GM12878 (cell line): Measurements from ENCODE around the gene GFOD2. TPM values are rescaled to one million over a fixed set of nuclear protein-coding genes. Genes with fewer than 3 reads are reported as not detected.

Source experiments
- ATAC-seq: fragments of 200-7000 bp; cut with Tn5 transposase; 3 replicates; pipeline ENCODE4 v1.9.1; 2020; ENCODE audit warnings: mild to moderate bottlenecking, moderate library complexity
- BruUV-seq: library from RNA; stranded (reverse); fragments of 400-500 nt; replicated peaks from 2 replicates; lab custom pipeline; 2021; lab: Mats Ljungman, UMichigan
- CTCF ChIA-PET: fragments of 300-600 bp; sonication (Branson Sonifier 250); formaldehyde crosslinking; extraction: SDS; loops from one replicate; lab custom pipeline; 2021; ENCODE audit warnings: inconsistent platforms; lab: Yijun Ruan, JAX
- POLR2A ChIA-PET: fragments of 350-600 bp; formaldehyde crosslinking; extraction: SDS; loops from one replicate; lab custom pipeline; 2021; ENCODE audit warnings: inconsistent platforms; lab: Charles Lee
- RAD21 ChIA-PET: fragments of 300-600 bp; sonication (Branson Sonifier 250); formaldehyde crosslinking; loops from one replicate; lab custom pipeline; 2023; ENCODE audit warnings: antibody characterized with exemption; ENCODE audit not compliant: unreplicated experiment; lab: Charles Lee
- SMC1A ChIA-PET: fragments of 300-600 bp; sonication (Branson Sonifier 250); formaldehyde crosslinking; loops from one replicate; lab custom pipeline; 2023; ENCODE audit not compliant: unreplicated experiment, uncharacterized antibody; lab: Charles Lee
- DNase-seq: peaks from one replicate; pipeline ENCODE4 v3.0.0-alpha.2; 2011; ENCODE audit warnings: low read depth, low spot score
- FAIRE-seq: peaks from 3 replicates; lab custom pipeline; 2011; peaks lifted over from hg19 to GRCh38; lab: Jason Lieb, UNC
- H2AFZ ChIP-seq: 2 replicates; pipeline ENCODE4 v1.6.0; 2011; ENCODE audit warnings: low read depth, low read length, control low read depth; ENCODE audit not compliant: control insufficient read depth
- H3K27ac ChIP-seq: 2 replicates; pipeline ENCODE4 v1.5.1; 2011; ENCODE audit warnings: control low read depth; ENCODE audit not compliant: control insufficient read depth, insufficient read depth
- H3K27me3 ChIP-seq, 2 experiments: replicated peaks in 1 of 2; 2 replicates each; pipeline versions ENCODE4 v1.6.0 to v1.6.1; 2011; ENCODE audit warnings: low read length in 1 of 2; ENCODE audit not compliant: control insufficient read depth in 2 of 2, insufficient read depth in 2 of 2
- H3K36me3 ChIP-seq, 2 experiments: 2 replicates each; pipeline ENCODE4 v1.5.1; 2011; ENCODE audit warnings: low read length in 1 of 2; ENCODE audit not compliant: control insufficient read depth in 2 of 2, insufficient read depth in 2 of 2
- H3K4me1 ChIP-seq: 2 replicates; pipeline ENCODE4 v1.6.1; 2011; ENCODE audit warnings: mild to moderate bottlenecking, low read length, moderate library complexity, mixed read lengths; ENCODE audit not compliant: control insufficient read depth, insufficient read depth
- H3K4me2 ChIP-seq: 2 replicates; pipeline ENCODE4 v1.6.0; 2011; ENCODE audit warnings: control low read depth; ENCODE audit not compliant: control insufficient read depth, insufficient read depth
- H3K4me3 ChIP-seq: fragments of 200-600 bp; sonication (generic); 2 replicates; pipeline ENCODE4 v1.5.1; 2016
- H3K79me2 ChIP-seq: 2 replicates; pipeline ENCODE4 v1.6.0; 2011; ENCODE audit warnings: low read length; ENCODE audit not compliant: control insufficient read depth, insufficient read depth
- H3K9ac ChIP-seq: 2 replicates; pipeline ENCODE4 v1.8.0; 2011; ENCODE audit warnings: low read length, control low read depth, mixed read lengths; ENCODE audit not compliant: control insufficient read depth, insufficient read depth
- H3K9me3 ChIP-seq: replicated peaks from 3 replicates; pipeline ENCODE4 v1.5.1; 2011; ENCODE audit warnings: mild to moderate bottlenecking, low read length; ENCODE audit not compliant: control insufficient read depth, insufficient read depth
- H4K20me1 ChIP-seq: 2 replicates; pipeline ENCODE4 v1.6.0; 2011; ENCODE audit not compliant: control insufficient read depth, insufficient read depth
- NFYB ChIP-seq: IDR thresholded peaks from 2 replicates; pipeline ENCODE4 v1.6.1; 2011; ENCODE audit warnings: low read depth, mild to moderate bottlenecking, low read length, improper control_type of control experiment, moderate library complexity; ENCODE audit not compliant: insufficient read depth
- WGBS: methylation state at CpG from one replicate; pipeline ENCODE4 v1.1.6; 2016; ENCODE audit warnings: low lambda C conversion rate; ENCODE audit not compliant: insufficient replicate concordance, insufficient coverage; ENCODE audit errors: missing lambda C conversion rate; 5-methylcytosine and 5-hydroxymethylcytosine counted together
- in situ Hi-C: fragments of 300-500 bp; cut with MboI; formaldehyde crosslinking; loops from 9 replicates; pipeline ENCODE4 v1.14.3; 2018; ENCODE audit warnings: mixed read lengths
- intact Hi-C: fragments of 100-400 bp; cut with micrococcal nuclease; formaldehyde crosslinking; loops from one replicate; pipeline ENCODE4 v1.14.2; 2022; ENCODE audit not compliant: unreplicated experiment
- polyA plus RNA-seq, 11 experiments: library from polyadenylated mRNA; depleted of rRNA in 4 of 11; unstranded in 6 of 11; stranded (reverse) in 5 of 11; fragments of >200 nt; fragmentation: Nextera tagmentation in 4 of 11; fragmentation: Illumina TruSeq in 1 of 11; extraction: Ambion mirVana in 4 of 11; extraction: Trizol in 1 of 11; gene quantifications; 1 replicate in 1 of 11; 2 replicates in 10 of 11; pipeline versions ENCODE4 v1.2.1 to v1.2.3, GENCODE V29; 2011 to 2016; ENCODE audit warnings: inconsistent platforms in 2 of 11, missing spikeins in 2 of 11, low read depth in 1 of 11
- total RNA-seq, 4 experiments: library from RNA; depleted of rRNA in 3 of 4; stranded (reverse); fragments of >200 nt in 3 of 4; fragmentation: Illumina TruSeq in 1 of 4; extraction: Trizol in 1 of 4; gene quantifications; 2 replicates each; pipeline versions ENCODE4 v1.2.1 to v1.2.3, GENCODE V29; 2013 to 2021

The GFOD2 gene
- total and polyA plus RNA-seq, 10 of the 15 experiments (the other 5 are each of a cell fraction or from before 2014, with no cell fraction given): 2.0 to 15.9 (median 12.0) TPM

DNA sequence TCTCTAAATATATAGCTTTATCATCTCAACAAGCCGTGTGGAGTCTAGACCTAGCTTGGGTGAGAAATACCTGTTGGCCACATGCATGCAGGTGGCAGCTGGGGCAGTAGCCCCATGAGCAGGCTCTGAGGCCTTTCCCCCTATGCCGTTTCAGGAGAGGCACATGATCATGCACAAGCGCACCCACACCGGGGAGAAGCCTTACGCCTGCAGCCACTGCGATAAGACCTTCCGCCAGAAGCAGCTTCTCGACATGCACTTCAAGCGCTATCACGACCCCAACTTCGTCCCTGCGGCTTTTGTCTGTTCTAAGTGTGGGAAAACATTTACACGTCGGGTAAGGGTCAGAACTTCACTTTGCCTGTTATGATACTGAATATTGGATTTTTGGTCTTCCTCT lies 90.9 kb downstream of the GFOD2 start:
- WGBS: 92% methylated on average over 14 of the region's 14 CpGs
- no peaks in the 10 kb centered on the region for H3K9me3 ChIP-seq
- no peak for DNase-seq
- no peaks in the 10 kb centered on the region for H3K27me3 ChIP-seq
- in situ Hi-C loops: no loop called here
- no peak for TF ChIP-seq NFYB
- TF ChIP-seq, all 136 proteins: peak for 0
- Histone ChIP-seq H3K36me3 (peaks cover 13 to 38% of the 10 kb centered on the region in 2 experiments), H3K27ac (no peak overlapping the region), H3K79me2 (no peaks in the 10 kb centered on the region), H4K20me1 (no peaks in the 10 kb centered on the region), H3K4me3 (no peak overlapping the region), H3K4me1 (no peaks in the 10 kb centered on the region), H3K9ac (no peak overlapping the region), H3K4me2 (no peak overlapping the region), H2AFZ (no peak overlapping the region)
- ChIA-PET RAD21 (no interaction called here), CTCF (interaction anchor here (0.6 to 1.1 kb wide), 2 partner anchors 51 to 114 kb away, joined by 3 read pairs; no protein-coding TSS in a partner anchor), SMC1A (interaction anchor here (0.8 kb wide), 2 partner anchors 11 to 27 kb away, joined by 3 to 4 read pairs; no protein-coding TSS in a partner anchor), POLR2A (interaction anchor here (0.5 to 0.6 kb wide), 2 partner anchors 118 to 754 kb away, joined by 3 read pairs; no protein-coding TSS in a partner anchor)
- BruUV-seq: no TSS peak
- no peak for FAIRE-seq
- intact Hi-C loops: no loop called here
- no peak for ATAC-seq

Other genes starting within 250 kb of the GFOD2 start
Only the 7 nearest of the 21 such genes appear.
- 18.9 and 24.1 TPM in 2 replicates for gene CARMIL2, start 74.2 kb downstream of the GFOD2 start, total RNA-seq (2014; rRNA removed)
- 13.7 and 14.0 TPM in 2 replicates for gene CARMIL2, start 74.2 kb downstream of the GFOD2 start, total RNA-seq (2014; rRNA removed; fragmentation: Illumina TruSeq; extraction: Trizol)
- gene CARMIL2, start 74.2 kb downstream of the GFOD2 start, total RNA-seq (2021): 87.6 and 104 TPM in 2 replicates
- 4.4 and 8.6 TPM in 2 replicates for gene CARMIL2, start 74.2 kb downstream of the GFOD2 start, polyA plus RNA-seq (2011; rRNA removed)
- gene CARMIL2, start 74.2 kb downstream of the GFOD2 start, polyA plus RNA-seq (2014; fragmentation: Illumina TruSeq; extraction: Trizol): 1.6 and 13.0 TPM in 2 replicates
- 1 to 10 TPM in 1 of 2 experiments, under 1 TPM in 1; 0.82 to 1.9 TPM for gene CARMIL2, start 74.2 kb downstream of the GFOD2 start, polyA plus RNA-seq (2014; fragmentation: Nextera tagmentation; extraction: Ambion mirVana)
- gene CARMIL2, start 74.2 kb downstream of the GFOD2 start, polyA plus RNA-seq (2014; rRNA removed): 56.5 and 72.9 TPM in 2 replicates
- gene CARMIL2, start 74.2 kb downstream of the GFOD2 start, polyA plus RNA-seq (2016; fragmentation: Nextera tagmentation; extraction: Ambion mirVana): 1 to 10 TPM; 7.4 to 7.7 TPM
- 26.3 and 36.1 TPM in 2 replicates for gene ACD, start 59.1 kb downstream of the GFOD2 start, total RNA-seq (2014; rRNA removed)
- 9.8 and 10.0 TPM in 2 replicates for gene ACD, start 59.1 kb downstream of the GFOD2 start, total RNA-seq (2014; rRNA removed; fragmentation: Illumina TruSeq; extraction: Trizol)
- gene ACD, start 59.1 kb downstream of the GFOD2 start, total RNA-seq (2021): 32.4 and 32.9 TPM in 2 replicates
- 5.6 and 15.6 TPM in 2 replicates for gene ACD, start 59.1 kb downstream of the GFOD2 start, polyA plus RNA-seq (2011; rRNA removed)
- gene ACD, start 59.1 kb downstream of the GFOD2 start, polyA plus RNA-seq (2014; fragmentation: Illumina TruSeq; extraction: Trizol): 2.8 and 11.3 TPM in 2 replicates
- gene ACD, start 59.1 kb downstream of the GFOD2 start, polyA plus RNA-seq (2014; fragmentation: Nextera tagmentation; extraction: Ambion mirVana): 1 to 10 TPM; 2.9 to 9.7 TPM
- 32.2 and 35.6 TPM in 2 replicates for gene ACD, start 59.1 kb downstream of the GFOD2 start, polyA plus RNA-seq (2014; rRNA removed)
- gene ACD, start 59.1 kb downstream of the GFOD2 start, polyA plus RNA-seq (2016; fragmentation: Nextera tagmentation; extraction: Ambion mirVana): 10 to 100 TPM; 45.0 to 46.7 TPM
- gene PARD6A, start 58.4 kb downstream of the GFOD2 start, total RNA-seq (2014; rRNA removed): 8.0 and 9.1 TPM in 2 replicates
- 3.0 and 3.4 TPM in 2 replicates for gene PARD6A, start 58.4 kb downstream of the GFOD2 start, total RNA-seq (2014; rRNA removed; fragmentation: Illumina TruSeq; extraction: Trizol)
- 6.2 and 7.5 TPM in 2 replicates for gene PARD6A, start 58.4 kb downstream of the GFOD2 start, total RNA-seq (2021)
- 0.92 and 1.9 TPM in 2 replicates for gene PARD6A, start 58.4 kb downstream of the GFOD2 start, polyA plus RNA-seq (2011; rRNA removed)
- gene PARD6A, start 58.4 kb downstream of the GFOD2 start, polyA plus RNA-seq (2014; fragmentation: Illumina TruSeq; extraction: Trizol): 0.27 and 1.7 TPM in 2 replicates
- under 1 TPM; 0.42 to 0.62 TPM for gene PARD6A, start 58.4 kb downstream of the GFOD2 start, polyA plus RNA-seq (2014; fragmentation: Nextera tagmentation; extraction: Ambion mirVana)
- 7.1 and 9.8 TPM in 2 replicates for gene PARD6A, start 58.4 kb downstream of the GFOD2 start, polyA plus RNA-seq (2014; rRNA removed)
- 10 to 100 TPM in 1 of 2 experiments, 1 to 10 TPM in 1; 5.7 to 10.1 TPM for gene PARD6A, start 58.4 kb downstream of the GFOD2 start, polyA plus RNA-seq (2016; fragmentation: Nextera tagmentation; extraction: Ambion mirVana)
- gene ENKD1, start 52.6 kb downstream of the GFOD2 start, total RNA-seq (2014; rRNA removed): 7.7 and 9.1 TPM in 2 replicates
- 2.5 TPM in 2 replicates for gene ENKD1, start 52.6 kb downstream of the GFOD2 start, total RNA-seq (2014; rRNA removed; fragmentation: Illumina TruSeq; extraction: Trizol)
- gene ENKD1, start 52.6 kb downstream of the GFOD2 start, total RNA-seq (2021): 7.2 and 8.1 TPM in 2 replicates
- gene ENKD1, start 52.6 kb downstream of the GFOD2 start, polyA plus RNA-seq (2011; rRNA removed): 2.8 and 5.2 TPM in 2 replicates
- gene ENKD1, start 52.6 kb downstream of the GFOD2 start, polyA plus RNA-seq (2014; fragmentation: Illumina TruSeq; extraction: Trizol): 0.30 and 0.97 TPM in 2 replicates
- gene ENKD1, start 52.6 kb downstream of the GFOD2 start, polyA plus RNA-seq (2014; fragmentation: Nextera tagmentation; extraction: Ambion mirVana): 1 to 10 TPM in 1 of 2 experiments, under 1 TPM in 1; 0.19 to 1.1 TPM
- gene ENKD1, start 52.6 kb downstream of the GFOD2 start, polyA plus RNA-seq (2014; rRNA removed): 6.8 and 11.4 TPM in 2 replicates
- gene ENKD1, start 52.6 kb downstream of the GFOD2 start, polyA plus RNA-seq (2016; fragmentation: Nextera tagmentation; extraction: Ambion mirVana): 1 to 10 TPM; 2.1 to 3.1 TPM
- gene C16orf86, start 52.5 kb downstream of the GFOD2 start, total RNA-seq (2014; rRNA removed): 1.7 and 3.3 TPM in 2 replicates
- gene C16orf86, start 52.5 kb downstream of the GFOD2 start, total RNA-seq (2014; rRNA removed; fragmentation: Illumina TruSeq; extraction: Trizol): 0.55 and 0.89 TPM in 2 replicates
- gene C16orf86, start 52.5 kb downstream of the GFOD2 start, total RNA-seq (2021): 2.7 and 3.0 TPM in 2 replicates
- 0.53 and 1.2 TPM in 2 replicates for gene C16orf86, start 52.5 kb downstream of the GFOD2 start, polyA plus RNA-seq (2011; rRNA removed)
- gene C16orf86, start 52.5 kb downstream of the GFOD2 start, polyA plus RNA-seq (2014; fragmentation: Illumina TruSeq; extraction: Trizol): 0.51 TPM in 1 of 2 replicates, not detected in the other
- under 1 TPM; 0.11 to 0.18 TPM for gene C16orf86, start 52.5 kb downstream of the GFOD2 start, polyA plus RNA-seq (2014; fragmentation: Nextera tagmentation; extraction: Ambion mirVana)
- gene C16orf86, start 52.5 kb downstream of the GFOD2 start, polyA plus RNA-seq (2014; rRNA removed): 2.3 and 2.4 TPM in 2 replicates
- gene C16orf86, start 52.5 kb downstream of the GFOD2 start, polyA plus RNA-seq (2016; fragmentation: Nextera tagmentation; extraction: Ambion mirVana): 1 to 10 TPM; 2.0 to 3.2 TPM
- gene RANBP10, start 87.2 kb upstream of the GFOD2 start, total RNA-seq (2014; rRNA removed): 4.8 and 6.8 TPM in 2 replicates
- gene RANBP10, start 87.2 kb upstream of the GFOD2 start, total RNA-seq (2014; rRNA removed; fragmentation: Illumina TruSeq; extraction: Trizol): 5.4 and 5.5 TPM in 2 replicates
- 20.4 and 20.6 TPM in 2 replicates for gene RANBP10, start 87.2 kb upstream of the GFOD2 start, total RNA-seq (2021)
- 7.4 and 14.5 TPM in 2 replicates for gene RANBP10, start 87.2 kb upstream of the GFOD2 start, polyA plus RNA-seq (2011; rRNA removed)
- gene RANBP10, start 87.2 kb upstream of the GFOD2 start, polyA plus RNA-seq (2014; fragmentation: Illumina TruSeq; extraction: Trizol): 11.8 and 15.6 TPM in 2 replicates
- 1 to 10 TPM; 1.2 to 2.0 TPM for gene RANBP10, start 87.2 kb upstream of the GFOD2 start, polyA plus RNA-seq (2014; fragmentation: Nextera tagmentation; extraction: Ambion mirVana)
- 16.5 and 18.5 TPM in 2 replicates for gene RANBP10, start 87.2 kb upstream of the GFOD2 start, polyA plus RNA-seq (2014; rRNA removed)
- 10 to 100 TPM in 1 of 2 experiments, 1 to 10 TPM in 1; 9.9 to 11.7 TPM for gene RANBP10, start 87.2 kb upstream of the GFOD2 start, polyA plus RNA-seq (2016; fragmentation: Nextera tagmentation; extraction: Ambion mirVana)
- 0.22 and 0.23 TPM in 2 replicates for gene TSNAXIP1, start 87.6 kb upstream of the GFOD2 start, total RNA-seq (2014; rRNA removed)
- 0.23 and 0.45 TPM in 2 replicates for gene TSNAXIP1, start 87.6 kb upstream of the GFOD2 start, total RNA-seq (2014; rRNA removed; fragmentation: Illumina TruSeq; extraction: Trizol)
- 0.13 and 0.62 TPM in 2 replicates for gene TSNAXIP1, start 87.6 kb upstream of the GFOD2 start, total RNA-seq (2021)
- 0.19 and 0.20 TPM in 2 replicates for gene TSNAXIP1, start 87.6 kb upstream of the GFOD2 start, polyA plus RNA-seq (2011; rRNA removed)
- gene TSNAXIP1, start 87.6 kb upstream of the GFOD2 start, polyA plus RNA-seq (2014; fragmentation: Illumina TruSeq; extraction: Trizol): 0.16 TPM in 1 of 2 replicates, not detected in the other
- under 1 TPM in 1 of 2 experiments, not detected in 1; 0.09 TPM for gene TSNAXIP1, start 87.6 kb upstream of the GFOD2 start, polyA plus RNA-seq (2014; fragmentation: Nextera tagmentation; extraction: Ambion mirVana)
- gene TSNAXIP1, start 87.6 kb upstream of the GFOD2 start, polyA plus RNA-seq (2014; rRNA removed): 0.37 and 1.2 TPM in 2 replicates
- gene TSNAXIP1, start 87.6 kb upstream of the GFOD2 start, polyA plus RNA-seq (2016; fragmentation: Nextera tagmentation; extraction: Ambion mirVana): under 1 TPM; 0.48 to 0.63 TPM